H9 (cell line): ENCODE data around the gene DTX2. TPM values are rescaled to one million over a fixed set of nuclear protein-coding genes. Genes with fewer than 3 reads are reported as not detected.

Experiments
- DNase-seq: peaks from one replicate; pipeline ENCODE4 v3.0.0-alpha.2; 2017
- H2AFZ ChIP-seq: one replicate; pipeline ENCODE4 v1.6.1; 2013; ENCODE audit warnings: mild to moderate bottlenecking, low read length, control low read depth, moderate library complexity
- H2AK5ac ChIP-seq: 2 replicates; pipeline ENCODE4 v1.6.1; 2013; ENCODE audit warnings: low read length, control low read depth, mixed read lengths; ENCODE audit not compliant: insufficient read length
- H2BK120ac ChIP-seq: one replicate; pipeline ENCODE4 v1.6.1; 2013; ENCODE audit warnings: low read depth, mild to moderate bottlenecking, low read length, control low read depth, inconsistent platforms; ENCODE audit not compliant: poor library complexity, severe bottlenecking
- H2BK12ac ChIP-seq: 2 replicates; pipeline ENCODE4 v1.6.1; 2013; ENCODE audit warnings: low read length, control low read depth, mixed read lengths, low read depth; ENCODE audit not compliant: insufficient read length
- H2BK15ac ChIP-seq: 2 replicates; pipeline ENCODE4 v1.6.1; 2013; ENCODE audit warnings: low read depth, low read length, control low read depth
- H2BK20ac ChIP-seq: one replicate; pipeline ENCODE4 v1.6.1; 2013; ENCODE audit warnings: low read depth, mild to moderate bottlenecking, low read length, control low read depth, inconsistent platforms; ENCODE audit not compliant: poor library complexity, severe bottlenecking
- H2BK5ac ChIP-seq: 2 replicates; pipeline ENCODE4 v1.6.1; 2013; ENCODE audit warnings: low read length, control low read depth, mixed read lengths; ENCODE audit not compliant: insufficient read length
- H3K14ac ChIP-seq: 2 replicates; pipeline ENCODE4 v1.6.1; 2013; ENCODE audit warnings: low read length, control low read depth; ENCODE audit not compliant: insufficient read depth
- H3K18ac ChIP-seq: 2 replicates; pipeline ENCODE4 v1.6.1; 2013; ENCODE audit warnings: low read depth, mild to moderate bottlenecking, mixed read lengths, low read length, control low read depth; ENCODE audit not compliant: insufficient read length
- H3K23ac ChIP-seq: 2 replicates; pipeline ENCODE4 v1.6.1; 2013; ENCODE audit warnings: low read length, control low read depth, mixed read lengths, low read depth; ENCODE audit not compliant: insufficient read length
- H3K23me2 ChIP-seq: 2 replicates; pipeline ENCODE4 v1.6.1; 2013; ENCODE audit warnings: low read depth, mild to moderate bottlenecking, mixed read lengths, low read length, control low read depth; ENCODE audit not compliant: insufficient read length, poor library complexity, severe bottlenecking
- H3K27ac ChIP-seq: 2 replicates; pipeline ENCODE4 v1.5.1; 2013; ENCODE audit warnings: low read length, control low read depth, mixed read lengths, low read depth; ENCODE audit not compliant: insufficient read length
- H3K27me3 ChIP-seq: 2 replicates; pipeline ENCODE4 v1.6.1; 2013; ENCODE audit warnings: low read length, control low read depth, inconsistent platforms; ENCODE audit not compliant: insufficient read depth
- H3K4ac ChIP-seq: 2 replicates; pipeline ENCODE4 v1.6.1; 2013; ENCODE audit warnings: low read depth, mild to moderate bottlenecking, control low read depth, inconsistent platforms, low read length, moderate library complexity
- H3K4me1 ChIP-seq: 2 replicates; pipeline ENCODE4 v1.6.1; 2013; ENCODE audit warnings: low read length, control low read depth, inconsistent platforms; ENCODE audit not compliant: insufficient read depth
- H3K4me2 ChIP-seq: 2 replicates; pipeline ENCODE4 v1.6.1; 2013; ENCODE audit warnings: low read length, control low read depth, mixed read lengths; ENCODE audit not compliant: insufficient read length, insufficient read depth
- H3K56ac ChIP-seq: 2 replicates; pipeline ENCODE4 v1.6.1; 2013; ENCODE audit warnings: low read depth, mild to moderate bottlenecking, mixed read lengths, low read length, control low read depth; ENCODE audit not compliant: insufficient read length
- H3K79me1 ChIP-seq: 2 replicates; pipeline ENCODE4 v1.6.1; 2013; ENCODE audit warnings: low read depth, mild to moderate bottlenecking, moderate library complexity, low read length, control low read depth, inconsistent platforms; ENCODE audit not compliant: insufficient read depth, poor library complexity, severe bottlenecking
- H3K79me2 ChIP-seq: 2 replicates; pipeline ENCODE4 v1.6.1; 2013; ENCODE audit warnings: low read length, control low read depth, inconsistent platforms; ENCODE audit not compliant: insufficient read depth
- H3K9ac ChIP-seq: 2 replicates; pipeline ENCODE4 v1.6.1; 2013; ENCODE audit warnings: low read length, control low read depth, mixed read lengths; ENCODE audit not compliant: insufficient read length; ENCODE audit errors: extremely low read depth
- H3K9me3 ChIP-seq: one replicate; pipeline ENCODE4 v1.6.1; 2013; ENCODE audit warnings: low read depth, low read length, inconsistent platforms; ENCODE audit not compliant: control insufficient read depth
- H3T11ph ChIP-seq: one replicate; pipeline ENCODE4 v1.6.1; 2013; ENCODE audit warnings: mild to moderate bottlenecking, low read length, control low read depth, inconsistent platforms
- H4K20me1 ChIP-seq: one replicate; pipeline ENCODE4 v1.6.1; 2013; ENCODE audit not compliant: control insufficient read depth, insufficient read length, insufficient read depth
- H4K5ac ChIP-seq: 2 replicates; pipeline ENCODE4 v1.6.1; 2013; ENCODE audit warnings: low read depth, mild to moderate bottlenecking, mixed read lengths, low read length, control low read depth; ENCODE audit not compliant: insufficient read length
- H4K8ac ChIP-seq: replicated peaks from 2 replicates; pipeline ENCODE4 v1.6.1; 2013; ENCODE audit warnings: low read length, control low read depth, mixed read lengths, low read depth; ENCODE audit not compliant: insufficient read length
- H4K91ac ChIP-seq: 2 replicates; pipeline ENCODE4 v1.6.1; 2013; ENCODE audit warnings: low read depth, mild to moderate bottlenecking, moderate library complexity, mixed read lengths, low read length, control low read depth; ENCODE audit not compliant: insufficient read length
- H3K27ac Mint-ChIP-seq, 3 experiments: 2 replicates in 2 of 3; 3 replicates in 1 of 3; pipeline ENCODE4 v1.8.0; 2020 to 2021; ENCODE audit warnings: mixed read lengths in 3 of 3, mild to moderate bottlenecking in 1 of 3, moderate library complexity in 1 of 3
- H3K27me3 Mint-ChIP-seq: 2 replicates; pipeline ENCODE4 v1.8.0; 2021; ENCODE audit warnings: low read depth, mild to moderate bottlenecking, moderate library complexity, mixed read lengths
- H3K36me3 Mint-ChIP-seq, 3 experiments: 2 replicates in 2 of 3; 3 replicates in 1 of 3; pipeline ENCODE4 v1.8.0; 2020 to 2021; ENCODE audit warnings: low read depth in 3 of 3, mixed read lengths in 3 of 3; ENCODE audit not compliant: insufficient read depth in 1 of 3
- H3K4me1 Mint-ChIP-seq, 2 experiments: 2 replicates each; pipeline ENCODE4 v1.8.0; 2020; ENCODE audit warnings: mixed read lengths in 2 of 2
- H3K4me3 Mint-ChIP-seq, 2 experiments: 2 replicates in 1 of 2; 3 replicates in 1 of 2; pipeline ENCODE4 v1.8.0; 2020 to 2021; ENCODE audit warnings: mild to moderate bottlenecking in 2 of 2, mixed read lengths in 2 of 2, moderate library complexity in 1 of 2
- H3K9me3 Mint-ChIP-seq, 2 experiments: 2 replicates in 1 of 2; 3 replicates in 1 of 2; pipeline ENCODE4 v1.8.0; 2020; ENCODE audit warnings: mild to moderate bottlenecking in 2 of 2, mixed read lengths in 2 of 2, moderate library complexity in 1 of 2
- CTCF ChIP-seq: fragments of 200-600 bp; sonication (generic); conservative IDR thresholded peaks from 3 replicates; pipeline ENCODE4 v1.8.0; 2021; ENCODE audit warnings: antibody characterized with exemption, mild to moderate bottlenecking
- WGBS: extraction: QIAGEN DNeasy Blood & Tissue Kit; methylation state at CpG from one replicate; pipeline ENCODE4 v1.1.7; 2013; ENCODE audit warnings: missing lambda C conversion rate, low lambda C conversion rate, mixed read lengths; ENCODE audit not compliant: insufficient read length; ENCODE audit errors: extremely low coverage; 5-methylcytosine and 5-hydroxymethylcytosine counted together
- total RNA-seq: library from RNA; stranded (reverse); gene quantifications from 2 replicates; pipeline ENCODE4 v1.2.1, GENCODE V29; 2021

DTX2 gene
- total RNA-seq, 1 experiment from 2014 or later = 48.8 TPM

GRCh38 chr7:76505168-76506080, 43.9 kb downstream of the DTX2 start:
- H3K4me1 ChIP-seq = peaks cover 3% of the 10 kb centered on the region; the same call in 1 of the 2 replicates
- H3T11ph ChIP-seq = no peak overlapping the region
- H3K56ac ChIP-seq = no peak overlapping the region
- no peak overlapping the region for H3K23ac ChIP-seq
- no CpG with 5 or more reads among the region's 32 CpGs for WGBS
- no peaks in the 10 kb centered on the region for H3K27me3 Mint-ChIP-seq
- H2AK5ac ChIP-seq = no peak overlapping the region
- H3K27ac Mint-ChIP-seq = no peak overlapping the region
- no peak overlapping the region for H3K4ac ChIP-seq
- H2BK20ac ChIP-seq = no peak overlapping the region
- no peak overlapping the region for H4K8ac ChIP-seq
- no peak overlapping the region for H3K18ac ChIP-seq
- H3K9ac ChIP-seq = no peak overlapping the region
- no peak overlapping the region for H2BK12ac ChIP-seq
- H3K9me3 Mint-ChIP-seq = no peaks in the 10 kb centered on the region
- H3K79me2 ChIP-seq = no peaks in the 10 kb centered on the region
- H3K4me1 Mint-ChIP-seq = peaks cover 4 to 5% of the 10 kb centered on the region in 2 experiments
- no peak for TF ChIP-seq CTCF
- H2AFZ ChIP-seq = no peak overlapping the region
- no peaks in the 10 kb centered on the region for H3K9me3 ChIP-seq
- peak; percentile 23 for DNase-seq
- H3K27ac ChIP-seq = no peak overlapping the region
- H4K5ac ChIP-seq = no peak overlapping the region
- no peak overlapping the region for H3K4me3 Mint-ChIP-seq
- no peak overlapping the region for H3K4me2 ChIP-seq
- no peaks in the 10 kb centered on the region for H3K27me3 ChIP-seq
- H2BK15ac ChIP-seq = no peak overlapping the region
- no peak overlapping the region for H4K91ac ChIP-seq
- no peaks in the 10 kb centered on the region for H3K23me2 ChIP-seq
- no peak overlapping the region for H2BK120ac ChIP-seq
- no peak overlapping the region for H3K14ac ChIP-seq
- H3K36me3 Mint-ChIP-seq = peaks cover 0 to 25% (median 9%) of the 10 kb centered on the region in 3 experiments; a peak in 5 of 7 replicates
- H4K20me1 ChIP-seq = no peaks in the 10 kb centered on the region
- no peaks in the 10 kb centered on the region for H3K79me1 ChIP-seq
- H2BK5ac ChIP-seq = no peak overlapping the region
